Adipocyte (in vitro differentiated cells): ENCODE measurements around the gene COL2A1.

ENCODE experiments used
- DNase-seq: peaks from one replicate; pipeline ENCODE4 v3.0.0-alpha.2; 2015; ENCODE audit warnings: low read depth
- H3K27me3 ChIP-seq: replicated peaks from 2 replicates; pipeline ENCODE4 v1.7.0; 2013; ENCODE audit warnings: mild to moderate bottlenecking, low read length, moderate library complexity; ENCODE audit not compliant: control insufficient read depth, insufficient read depth
- H3K36me3 ChIP-seq: 2 replicates; pipeline ENCODE4 v1.7.0; 2013; ENCODE audit warnings: low read length, mild to moderate bottlenecking, moderate library complexity; ENCODE audit not compliant: control insufficient read depth, insufficient read depth, severe bottlenecking
- H3K4me1 ChIP-seq: 2 replicates; pipeline ENCODE4 v1.7.0; 2013; ENCODE audit warnings: mild to moderate bottlenecking, low read length, moderate library complexity; ENCODE audit not compliant: control insufficient read depth, insufficient read depth
- H3K4me3 ChIP-seq: 2 replicates; pipeline ENCODE4 v1.7.0; 2013; ENCODE audit warnings: mild to moderate bottlenecking, low read length, moderate library complexity
- H3K9ac ChIP-seq: 2 replicates; pipeline ENCODE4 v1.7.0; 2013; ENCODE audit warnings: mild to moderate bottlenecking, low read length, moderate library complexity
- H3K9me3 ChIP-seq: 2 replicates; pipeline ENCODE4 v1.7.0; 2013; ENCODE audit warnings: mild to moderate bottlenecking, low read length, moderate library complexity; ENCODE audit not compliant: control insufficient read depth

Gene COL2A1

DNA sequence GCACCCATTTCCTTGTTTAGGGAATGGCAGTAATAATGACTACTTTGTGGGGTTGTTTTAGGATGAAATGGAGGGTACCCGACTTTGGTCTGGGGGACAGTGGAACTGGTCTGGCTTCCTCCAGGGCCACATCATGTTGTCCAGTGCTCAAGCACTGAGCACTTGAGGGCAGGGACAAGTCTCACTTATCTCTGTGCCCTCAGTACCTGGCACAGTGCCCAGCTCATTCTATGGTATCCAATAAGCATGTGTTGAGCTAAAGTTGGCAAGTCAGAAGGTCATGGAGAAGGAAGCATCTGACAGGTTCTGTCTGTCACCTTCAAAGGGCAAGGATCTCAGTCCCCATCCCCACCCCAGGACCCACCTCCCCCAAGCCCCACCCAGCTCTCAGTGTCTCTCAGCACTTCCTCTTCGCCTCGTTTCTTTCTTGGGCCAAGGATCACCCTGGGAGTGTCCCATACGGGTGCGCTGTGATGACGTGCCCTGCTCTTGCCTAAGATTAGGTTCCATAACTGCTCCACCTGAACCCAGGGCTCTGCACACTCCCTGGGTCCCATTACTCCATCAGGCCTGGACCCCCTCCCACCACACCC lies 65.2 kb downstream of the COL2A1 start:
- no peaks in the 10 kb centered on the region for H3K36me3 ChIP-seq
- DNase-seq: no peak
- H3K4me1 ChIP-seq: peaks cover 10% of the 10 kb centered on the region
- H3K9ac ChIP-seq: no peak overlapping the region
- peaks cover 24% of the 10 kb centered on the region for H3K27me3 ChIP-seq
- no peak overlapping the region for H3K4me3 ChIP-seq
- no peaks in the 10 kb centered on the region for H3K9me3 ChIP-seq

DNA sequence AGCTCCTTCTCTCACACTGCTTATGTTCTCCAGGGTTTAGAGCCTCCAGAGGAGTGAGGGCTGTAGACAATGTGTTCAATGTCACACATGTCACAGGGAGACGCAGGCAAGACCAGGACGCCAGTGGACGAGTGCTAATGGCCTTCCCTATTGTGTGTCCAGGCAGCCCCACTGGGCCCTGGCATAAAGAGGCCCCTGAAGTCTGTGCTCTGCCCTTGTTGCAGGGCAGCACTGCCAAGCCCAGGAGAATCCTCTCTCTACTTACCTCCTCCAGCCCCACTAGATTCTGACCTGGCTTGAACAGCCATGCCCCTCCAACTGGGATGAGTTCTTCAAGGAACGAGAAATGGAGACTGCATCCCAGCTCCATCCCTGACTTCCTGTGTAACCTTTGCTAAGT lies 65.7 kb downstream of the COL2A1 start:
- Histone ChIP-seq H3K9me3 (no peaks in the 10 kb centered on the region), H3K4me3 (no peak overlapping the region), H3K27me3 (peaks cover 24% of the 10 kb centered on the region), H3K36me3 (no peaks in the 10 kb centered on the region), H3K4me1 (peaks cover 10% of the 10 kb centered on the region), H3K9ac (no peak overlapping the region)
- DNase-seq: no peak

DNA sequence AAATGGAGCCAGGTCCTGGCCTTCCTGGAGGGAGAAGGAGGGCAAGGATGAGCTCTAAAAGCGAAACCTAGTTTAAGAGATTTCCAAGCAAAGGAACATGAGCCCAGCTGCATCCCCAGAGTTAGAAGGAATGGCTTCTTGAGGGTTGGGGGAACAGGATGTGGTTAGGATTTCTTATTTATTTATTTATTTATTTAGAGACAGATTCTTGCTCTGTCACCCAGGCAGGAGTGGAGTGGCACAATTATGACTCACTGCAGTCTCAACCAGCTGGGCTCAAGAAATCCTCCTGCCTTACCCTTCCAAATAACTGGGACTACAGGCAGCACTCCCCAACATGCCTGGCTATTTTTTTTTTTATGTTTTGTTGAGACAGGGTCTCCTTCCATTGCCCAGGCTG lies 66.2 kb downstream of the COL2A1 start:
- Histone ChIP-seq H3K9ac (no peak overlapping the region), H3K9me3 (no peaks in the 10 kb centered on the region), H3K4me3 (no peak overlapping the region), H3K36me3 (no peaks in the 10 kb centered on the region), H3K27me3 (peaks cover 22% of the 10 kb centered on the region), H3K4me1 (peaks cover 10% of the 10 kb centered on the region)
- DNase-seq: peak; percentile 31

DNA sequence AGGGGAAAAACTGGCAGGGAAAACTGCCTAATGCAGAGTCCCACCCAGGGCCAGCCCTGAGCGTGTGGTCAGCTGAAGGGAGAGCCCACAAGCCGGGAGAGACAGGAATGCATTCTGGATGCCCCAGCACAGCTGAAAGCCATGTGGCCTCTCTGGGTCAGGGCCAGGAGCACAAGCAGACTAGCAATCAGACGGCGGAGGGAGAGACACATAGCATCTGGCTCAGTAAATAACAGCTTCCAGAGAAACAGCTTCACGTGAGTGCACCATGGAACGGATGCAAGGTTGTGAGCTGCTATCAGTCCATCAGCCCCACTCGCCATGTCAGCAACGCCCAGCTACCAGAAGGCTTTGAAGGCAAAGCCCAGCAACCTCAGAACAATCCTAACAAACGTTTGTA lies 69.1 kb downstream of the COL2A1 start:
- Histone ChIP-seq H3K4me3 (no peak overlapping the region), H3K36me3 (no peaks in the 10 kb centered on the region), H3K27me3 (peaks cover 3% of the 10 kb centered on the region), H3K4me1 (peaks cover 10% of the 10 kb centered on the region), H3K9ac (no peak overlapping the region), H3K9me3 (no peaks in the 10 kb centered on the region)
- peak; percentile 83 for DNase-seq

DNA sequence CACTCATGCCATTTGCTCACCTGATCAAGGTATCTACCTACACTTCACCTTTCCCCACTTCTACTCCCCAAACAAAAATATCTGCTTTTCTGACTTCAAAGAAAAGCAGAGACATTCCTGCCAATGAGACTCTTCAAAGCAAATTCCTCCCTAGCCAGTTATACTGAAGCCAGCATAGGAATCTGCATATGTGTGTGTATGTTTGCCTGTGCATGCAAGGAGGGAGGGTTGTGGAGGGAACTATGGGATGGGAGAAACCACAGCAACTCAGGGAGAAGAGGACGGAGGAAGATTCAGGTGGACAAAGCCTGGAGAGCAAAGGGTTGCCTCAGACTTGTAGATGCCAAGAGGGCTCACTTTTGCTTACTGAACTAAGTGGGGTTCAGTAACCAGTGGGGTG lies 73.1 kb downstream of the COL2A1 start:
- H3K4me1 ChIP-seq: peaks cover 10% of the 10 kb centered on the region

DNA sequence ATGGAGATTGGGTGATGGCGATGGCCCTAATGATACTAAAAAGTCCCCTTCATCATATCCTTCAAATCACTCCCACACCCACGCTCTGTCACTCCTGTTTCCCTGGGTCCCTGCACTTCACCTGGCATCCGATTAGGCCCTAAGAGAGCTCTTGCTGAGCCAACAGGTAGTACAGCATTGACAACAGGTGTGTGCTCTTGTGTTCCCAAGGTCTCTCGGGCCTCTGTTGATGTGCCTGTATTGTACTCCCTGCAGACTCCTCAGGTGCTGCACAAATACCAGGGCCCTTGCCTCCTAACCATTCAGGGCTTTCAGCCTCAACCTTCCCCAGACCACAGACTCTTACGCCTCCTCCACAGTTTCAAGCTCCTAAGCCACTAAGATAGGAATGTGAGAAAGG lies 73.6 kb downstream of the COL2A1 start:
- Histone ChIP-seq H3K4me3 (no peak overlapping the region), H3K36me3 (no peaks in the 10 kb centered on the region), H3K4me1 (peaks cover 9% of the 10 kb centered on the region), H3K9me3 (no peaks in the 10 kb centered on the region), H3K27me3 (peaks cover 44% of the 10 kb centered on the region), H3K9ac (no peak overlapping the region)
- DNase-seq: no peak

More for the DNA sequence above, 73.1 kb downstream of the COL2A1 start:
- Histone ChIP-seq H3K27me3 (peaks cover 39% of the 10 kb centered on the region), H3K9ac (no peak overlapping the region), H3K36me3 (no peaks in the 10 kb centered on the region), H3K4me3 (no peak overlapping the region), H3K9me3 (no peaks in the 10 kb centered on the region)
- DNase-seq: no peak

DNA sequence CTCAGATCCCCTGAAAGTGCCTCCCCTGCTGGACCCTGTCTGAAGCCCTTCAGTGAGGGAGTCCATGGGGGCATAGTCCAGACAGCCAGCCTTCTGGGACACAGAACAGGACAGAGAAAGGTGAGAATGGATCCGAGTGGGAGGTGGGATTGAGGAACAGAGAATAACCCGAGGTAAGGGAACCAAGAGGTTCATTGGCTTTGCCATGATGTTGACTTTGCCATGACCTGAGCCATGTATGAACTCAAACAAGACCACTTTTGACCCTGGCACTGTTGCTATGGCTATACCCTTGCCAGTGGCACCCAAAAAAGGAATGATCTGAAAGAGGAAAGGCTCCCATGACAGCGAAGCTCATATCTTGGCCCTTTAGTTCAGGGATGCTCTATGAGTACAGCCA lies 76.9 kb downstream of the COL2A1 start:
- no peak for DNase-seq
- H3K9me3 ChIP-seq: no peaks in the 10 kb centered on the region
- no peak overlapping the region for H3K9ac ChIP-seq
- no peaks in the 10 kb centered on the region for H3K4me1 ChIP-seq
- no peaks in the 10 kb centered on the region for H3K36me3 ChIP-seq
- no peak overlapping the region for H3K4me3 ChIP-seq
- H3K27me3 ChIP-seq: peaks cover 67% of the 10 kb centered on the region
